Kidney epithelial cell (primary cell): ENCODE measurements around the gene MCEMP1. TPM values are rescaled to one million over a fixed set of nuclear protein-coding genes. Genes with fewer than 3 reads are reported as not detected.

Source experiments
- DNase-seq: peaks from one replicate; pipeline ENCODE4 v3.0.0-alpha.2; 2010; ENCODE audit warnings: low read depth
- H3K27me3 ChIP-seq: 2 replicates; pipeline ENCODE4 v1.6.0; 2011; ENCODE audit warnings: low read length; ENCODE audit not compliant: control insufficient read depth, insufficient read depth
- H3K36me3 ChIP-seq: 2 replicates; pipeline ENCODE4 v1.5.1; 2011; ENCODE audit warnings: low read length; ENCODE audit not compliant: control insufficient read depth, insufficient read depth
- H3K4me3 ChIP-seq: 2 replicates; pipeline ENCODE4 v1.5.1; 2011; ENCODE audit warnings: low read depth, mild to moderate bottlenecking, control low read depth, low read length
- total RNA-seq: library from RNA; depleted of rRNA; stranded (reverse); fragments of >200 nt; gene quantifications from 2 replicates; pipeline ENCODE4 v1.2.3, GENCODE V29; 2015
- TF ChIP-seq, protein P1 (sequence below): IDR thresholded peaks from 2 replicates; pipeline ENCODE4 v1.5.1; 2011; ENCODE audit warnings: mild to moderate bottlenecking, moderate library complexity, low read length, control low read depth, inconsistent platforms; ENCODE audit not compliant: insufficient read depth, poor library complexity, severe bottlenecking

The MCEMP1 gene
- total RNA-seq, 1 donor from 2014 or later, result not detected

DNA sequence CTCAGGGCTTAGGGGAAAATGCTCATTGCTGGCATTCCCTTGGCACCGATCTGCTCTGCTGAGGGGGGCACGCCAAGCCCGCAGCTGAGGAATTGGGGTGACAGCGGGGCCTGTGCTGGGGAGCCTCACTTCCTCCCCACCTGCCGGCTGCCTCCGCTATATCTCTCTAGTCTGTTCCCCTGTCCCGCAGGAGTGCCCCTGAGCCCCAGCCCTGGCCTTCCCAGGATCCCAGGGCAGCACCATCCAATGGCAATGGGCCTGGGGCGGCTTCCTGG is 30.5 kb upstream of the MCEMP1 start:
- no peak overlapping the region for H3K4me3 ChIP-seq

DNA sequence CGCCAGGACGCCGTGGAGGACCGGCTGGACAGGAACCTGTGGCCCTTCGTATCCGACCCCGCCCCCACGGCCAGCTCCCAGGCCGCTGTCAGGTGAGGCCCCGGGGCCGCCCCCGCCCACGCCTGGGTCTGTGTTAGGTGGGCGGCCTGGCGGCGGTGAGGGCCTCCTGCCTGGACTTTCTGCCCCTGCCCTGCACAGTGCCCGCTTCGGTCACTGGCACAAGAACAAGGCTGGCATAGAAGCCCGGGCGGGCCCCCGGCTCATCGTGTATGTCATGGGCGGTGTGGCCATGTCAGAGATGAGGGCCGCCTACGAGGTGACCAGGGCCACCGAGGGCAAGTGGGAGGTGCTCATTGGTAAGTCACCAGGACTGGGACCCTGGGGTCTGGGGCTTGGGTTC is 29.7 kb upstream of the MCEMP1 start:
- H3K36me3 ChIP-seq, result no peaks in the 10 kb centered on the region
- peaks cover 2% of the 10 kb centered on the region for H3K27me3 ChIP-seq
- no peak overlapping the region for H3K4me3 ChIP-seq
- TF ChIP-seq, protein P1, sequence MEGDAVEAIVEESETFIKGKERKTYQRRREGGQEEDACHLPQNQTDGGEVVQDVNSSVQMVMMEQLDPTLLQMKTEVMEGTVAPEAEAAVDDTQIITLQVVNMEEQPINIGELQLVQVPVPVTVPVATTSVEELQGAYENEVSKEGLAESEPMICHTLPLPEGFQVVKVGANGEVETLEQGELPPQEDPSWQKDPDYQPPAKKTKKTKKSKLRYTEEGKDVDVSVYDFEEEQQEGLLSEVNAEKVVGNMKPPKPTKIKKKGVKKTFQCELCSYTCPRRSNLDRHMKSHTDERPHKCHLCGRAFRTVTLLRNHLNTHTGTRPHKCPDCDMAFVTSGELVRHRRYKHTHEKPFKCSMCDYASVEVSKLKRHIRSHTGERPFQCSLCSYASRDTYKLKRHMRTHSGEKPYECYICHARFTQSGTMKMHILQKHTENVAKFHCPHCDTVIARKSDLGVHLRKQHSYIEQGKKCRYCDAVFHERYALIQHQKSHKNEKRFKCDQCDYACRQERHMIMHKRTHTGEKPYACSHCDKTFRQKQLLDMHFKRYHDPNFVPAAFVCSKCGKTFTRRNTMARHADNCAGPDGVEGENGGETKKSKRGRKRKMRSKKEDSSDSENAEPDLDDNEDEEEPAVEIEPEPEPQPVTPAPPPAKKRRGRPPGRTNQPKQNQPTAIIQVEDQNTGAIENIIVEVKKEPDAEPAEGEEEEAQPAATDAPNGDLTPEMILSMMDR, result no peak
- DNase-seq, result no peak

More for the DNA sequence above, 30.5 kb upstream of the MCEMP1 start:
- DNase-seq, result no peak
- no peaks in the 10 kb centered on the region for H3K36me3 ChIP-seq
- H3K27me3 ChIP-seq, result peaks cover 2% of the 10 kb centered on the region
- TF ChIP-seq, protein P1, result no peak

DNA sequence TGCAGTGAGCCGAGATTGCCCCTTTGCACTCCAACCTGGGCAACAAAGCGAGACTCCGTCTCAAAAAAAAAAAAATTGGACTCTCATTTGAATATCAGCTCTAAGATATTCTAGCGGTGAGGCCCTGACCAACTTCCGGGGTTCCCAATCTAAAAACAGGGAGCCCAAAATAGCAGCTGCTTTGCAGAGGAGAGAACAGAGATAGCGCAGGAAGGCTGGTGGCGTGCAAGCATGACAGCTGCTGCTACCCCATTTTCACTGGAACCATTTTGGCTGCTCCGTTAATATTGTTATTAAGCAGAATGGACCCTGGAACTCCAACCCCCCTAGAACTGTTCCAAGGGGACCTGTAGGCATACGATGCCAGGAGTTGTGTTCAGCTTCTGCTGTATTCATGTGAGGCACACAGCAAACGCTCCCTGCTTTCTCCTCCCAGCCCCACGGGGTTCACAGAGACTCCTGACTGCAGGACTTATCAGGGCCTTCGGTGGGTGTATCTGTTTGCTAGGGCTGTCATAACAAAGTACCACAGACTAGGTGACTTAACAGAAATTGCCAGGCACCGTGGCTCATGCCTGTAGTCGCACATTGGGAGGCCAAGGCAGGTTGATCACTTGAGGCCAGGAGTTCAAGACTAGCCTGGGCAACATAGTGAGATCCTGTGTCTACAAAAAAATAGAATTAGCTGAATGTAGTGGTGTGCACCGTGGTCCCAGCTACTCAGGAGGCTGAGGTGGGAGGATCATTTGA is 28.4 kb upstream of the MCEMP1 start:
- no peak for DNase-seq
- no peak overlapping the region for H3K4me3 ChIP-seq
- H3K27me3 ChIP-seq, result peaks cover 2% of the 10 kb centered on the region
- H3K36me3 ChIP-seq, result no peaks in the 10 kb centered on the region
- TF ChIP-seq, protein P1, result no peak

DNA sequence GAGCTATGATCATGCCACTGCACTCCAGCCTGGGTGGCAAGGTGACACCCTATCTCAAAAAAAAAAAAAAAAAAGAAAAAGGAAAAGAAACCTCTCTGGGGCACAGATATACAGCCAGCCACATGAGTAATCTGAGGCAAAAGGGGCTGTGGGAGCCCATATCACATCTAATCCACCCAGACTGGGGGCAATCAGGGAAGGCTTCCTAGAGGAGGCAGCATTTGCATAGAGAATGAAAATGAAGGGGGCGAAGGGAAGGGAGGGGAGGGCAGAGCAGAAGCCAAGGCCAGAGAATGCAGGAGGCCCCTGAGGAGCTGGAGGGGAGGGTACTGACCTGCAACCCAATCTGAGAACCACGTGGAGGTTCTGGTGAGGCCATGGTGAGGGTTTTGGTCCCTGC is 26.7 kb upstream of the MCEMP1 start:
- DNase-seq, result no peak

DNA sequence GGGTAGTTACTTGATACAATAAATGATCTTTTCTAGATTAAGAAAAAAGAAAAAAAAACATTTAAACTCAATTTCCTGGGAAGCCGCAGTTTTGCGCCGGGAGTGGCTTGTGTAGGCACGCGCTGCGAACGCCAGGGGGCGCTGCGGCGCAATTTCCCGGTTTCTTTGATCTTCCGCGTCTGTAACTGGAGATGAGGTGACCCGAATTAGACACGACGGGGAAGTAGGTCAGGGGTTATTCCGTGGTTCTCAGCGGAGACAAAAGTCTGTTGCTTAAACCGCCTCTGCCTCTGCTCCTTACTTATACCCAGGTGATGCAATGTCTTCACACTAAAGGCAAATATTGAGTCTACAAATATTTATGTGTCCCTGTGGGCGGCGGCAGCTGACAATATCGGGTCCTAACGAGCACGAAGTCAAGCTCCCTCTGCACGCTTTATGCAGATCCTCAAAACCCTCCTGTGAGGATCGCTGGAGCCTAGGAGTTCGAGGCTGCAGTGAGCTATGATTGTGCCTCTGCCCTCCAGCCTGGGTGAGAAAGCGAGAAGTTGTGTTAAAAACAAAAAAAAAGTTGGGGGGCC is 24.7 kb upstream of the MCEMP1 start:
- Histone ChIP-seq H3K27me3 (peaks cover 5% of the 10 kb centered on the region), H3K4me3 (no peak overlapping the region), H3K36me3 (no peaks in the 10 kb centered on the region)
- TF ChIP-seq, protein P1, result peak; percentile 95
- DNase-seq, result peak; percentile 19

More for the DNA sequence above, 26.7 kb upstream of the MCEMP1 start:
- TF ChIP-seq, protein P1, result no peak
- Histone ChIP-seq H3K4me3 (no peak overlapping the region), H3K36me3 (no peaks in the 10 kb centered on the region), H3K27me3 (peaks cover 2% of the 10 kb centered on the region)

DNA sequence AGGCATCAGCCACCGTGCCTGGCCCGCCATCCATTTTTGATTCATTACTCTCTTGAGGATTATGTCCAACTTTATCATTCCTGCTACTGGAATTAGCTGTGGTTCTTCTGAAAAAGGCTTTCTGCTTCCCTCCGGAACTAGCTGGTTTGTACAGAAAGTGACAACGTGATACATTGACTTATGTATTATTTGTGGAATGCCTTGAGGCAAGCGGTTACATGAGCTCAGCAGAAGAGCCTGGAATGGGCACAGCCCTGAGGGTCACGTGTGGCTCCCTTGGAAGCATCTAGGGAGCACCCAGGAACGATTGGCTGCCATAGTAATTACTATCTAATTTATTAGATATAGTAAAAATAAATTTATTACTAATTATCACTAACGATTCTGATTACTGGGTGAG is 22.5 kb upstream of the MCEMP1 start:
- H3K27me3 ChIP-seq, result peaks cover 8% of the 10 kb centered on the region
- DNase-seq, result no peak
- TF ChIP-seq, protein P1, result no peak
- no peaks in the 10 kb centered on the region for H3K36me3 ChIP-seq
- no peak overlapping the region for H3K4me3 ChIP-seq
